ENCODE data around the gene PRSS56.

PRSS56 gene

DNA sequence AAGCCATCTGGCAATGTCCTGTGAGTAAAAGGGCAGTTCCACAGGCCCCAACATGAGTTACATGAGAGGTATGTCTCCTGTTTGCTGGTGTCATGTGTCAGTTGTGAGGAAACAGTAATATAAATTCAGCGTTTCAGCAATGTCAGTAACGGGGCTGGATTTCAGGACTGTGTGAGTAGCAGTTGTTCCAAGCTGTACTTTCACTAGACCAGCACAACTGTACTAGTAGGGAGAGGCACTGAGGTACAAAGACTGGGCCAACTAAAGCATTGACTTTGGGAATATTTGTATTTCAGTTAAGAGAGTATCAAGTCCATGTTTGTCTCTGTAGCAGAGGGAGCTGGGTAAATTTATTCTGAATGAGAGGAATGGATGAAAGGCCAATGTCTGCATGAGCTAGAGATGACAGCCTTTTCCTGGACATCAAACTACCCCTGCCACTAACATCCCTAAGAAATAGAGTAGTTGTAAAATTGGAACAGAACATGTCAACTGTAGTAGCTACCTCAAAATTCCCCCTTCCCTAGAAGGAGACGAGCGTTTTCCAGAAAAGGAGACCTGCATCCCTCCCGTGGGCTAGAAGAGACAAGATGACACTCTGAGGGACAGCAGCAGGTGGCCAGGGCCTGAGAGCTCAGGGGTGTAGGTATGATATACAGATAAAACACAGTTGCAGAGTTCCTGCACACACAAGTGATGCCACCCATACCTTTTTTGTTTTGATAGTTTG, 54.7 kb downstream of the PRSS56 start:
- DNase-seq, result no peak
